Activated effector memory CD4-positive, alpha-beta T cell treated with anti-CD3 and anti-CD28 coated beads, Interleukin-2, amount 50 U/mL, for 16 hours (primary cell): ENCODE measurements around the gene MITF.

Source experiments
- DNase-seq: peaks from one replicate; pipeline ENCODE4 v3.0.0-alpha.2; 2020

The MITF gene

GRCh38 chr3:69842351-69842750 is 103.1 kb downstream of the MITF start:
- no peak for DNase-seq

GRCh38 chr3:69842789-69843188 is 103.5 kb downstream of the MITF start:
- no peak for DNase-seq

- no peak for DNase-seq
Observed at GRCh38 chr3:69844706-69845105, 105.4 kb downstream of the MITF start.

- DNase-seq = no peak
Observed at GRCh38 chr3:69847303-69847702, 108.0 kb downstream of the MITF start.

GRCh38 chr3:69848113-69848512 is 108.8 kb downstream of the MITF start:
- DNase-seq = no peak

- no peak for DNase-seq
Observed at GRCh38 chr3:69850849-69851248, 111.6 kb downstream of the MITF start.

- DNase-seq = no peak
Observed at GRCh38 chr3:69853027-69853426, 113.8 kb downstream of the MITF start.

GRCh38 chr3:69855436-69856162 is 116.3 kb downstream of the MITF start:
- no peak for DNase-seq

GRCh38 chr3:69856965-69857705 is 117.9 kb downstream of the MITF start:
- no peak for DNase-seq

GRCh38 chr3:69861556-69861955 is 122.3 kb downstream of the MITF start:
- no peak for DNase-seq

GRCh38 chr3:69864141-69864540 is 124.9 kb downstream of the MITF start:
- no peak for DNase-seq

GRCh38 chr3:69864766-69865165 is 125.5 kb downstream of the MITF start:
- no peak for DNase-seq

GRCh38 chr3:69865925-69866679 is 126.8 kb downstream of the MITF start:
- no peak for DNase-seq

- no peak for DNase-seq
Observed at GRCh38 chr3:69866988-69867720, 127.9 kb downstream of the MITF start.

GRCh38 chr3:69867941-69868505 is 128.8 kb downstream of the MITF start:
- DNase-seq = no peak

- DNase-seq = no peak
Observed at GRCh38 chr3:69868841-69869420, 129.7 kb downstream of the MITF start.

GRCh38 chr3:69869643-69870042 is 130.4 kb downstream of the MITF start:
- DNase-seq = no peak

GRCh38 chr3:69871251-69871650 is 132.0 kb downstream of the MITF start:
- no peak for DNase-seq

- no peak for DNase-seq
Observed at GRCh38 chr3:69871868-69872267, 132.6 kb downstream of the MITF start.

GRCh38 chr3:69872783-69873378 is 133.6 kb downstream of the MITF start:
- DNase-seq = no peak

- no peak for DNase-seq
Observed at GRCh38 chr3:69876073-69876472, 136.8 kb downstream of the MITF start.

- no peak for DNase-seq
Observed at GRCh38 chr3:69878254-69878653, 139.0 kb downstream of the MITF start.
